ENCODE results near the gene KIRREL3.
"Not testable (repeated sequence)": the region's sequence is repeated elsewhere in the genome, so short reads cannot be mapped to it uniquely, and the experiment has no call there.

The KIRREL3 gene

DNA sequence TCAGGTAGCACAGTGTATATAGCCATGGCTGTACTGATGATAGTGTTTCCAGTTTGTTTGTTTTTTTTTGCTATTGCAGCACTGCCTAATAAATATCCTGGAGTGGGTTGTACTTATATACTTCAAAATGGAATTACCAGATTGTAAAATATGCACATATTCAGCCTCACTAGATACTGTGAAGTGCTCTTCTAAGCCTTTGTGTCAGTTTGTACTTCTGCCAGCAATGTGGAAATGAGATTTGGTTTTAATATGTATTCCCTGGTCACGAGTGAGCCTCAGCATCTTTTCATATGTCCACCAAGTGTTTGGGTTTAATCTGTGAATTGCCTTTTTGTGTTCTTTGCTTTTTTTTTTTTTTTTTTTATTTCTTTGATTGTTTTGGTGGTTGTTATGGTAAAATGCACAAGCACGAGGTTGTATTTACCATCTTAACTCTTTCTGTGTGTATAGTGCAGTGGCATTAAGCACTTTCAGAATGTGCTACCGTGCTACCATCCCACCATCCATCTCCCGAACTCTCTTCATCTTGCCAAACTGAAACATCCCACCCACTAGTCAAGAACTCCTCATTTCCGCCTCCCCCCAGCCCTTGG lies 610.2 kb downstream of the KIRREL3 start:
- DNase-seq (ENCODE audit: extremely low read depth, insufficient read length), result no peak
- no peak overlapping the region for H3K4me3 ChIP-seq (replicated peaks; ENCODE audit: low read depth, low read length)
- TF ChIP-seq, protein P1, sequence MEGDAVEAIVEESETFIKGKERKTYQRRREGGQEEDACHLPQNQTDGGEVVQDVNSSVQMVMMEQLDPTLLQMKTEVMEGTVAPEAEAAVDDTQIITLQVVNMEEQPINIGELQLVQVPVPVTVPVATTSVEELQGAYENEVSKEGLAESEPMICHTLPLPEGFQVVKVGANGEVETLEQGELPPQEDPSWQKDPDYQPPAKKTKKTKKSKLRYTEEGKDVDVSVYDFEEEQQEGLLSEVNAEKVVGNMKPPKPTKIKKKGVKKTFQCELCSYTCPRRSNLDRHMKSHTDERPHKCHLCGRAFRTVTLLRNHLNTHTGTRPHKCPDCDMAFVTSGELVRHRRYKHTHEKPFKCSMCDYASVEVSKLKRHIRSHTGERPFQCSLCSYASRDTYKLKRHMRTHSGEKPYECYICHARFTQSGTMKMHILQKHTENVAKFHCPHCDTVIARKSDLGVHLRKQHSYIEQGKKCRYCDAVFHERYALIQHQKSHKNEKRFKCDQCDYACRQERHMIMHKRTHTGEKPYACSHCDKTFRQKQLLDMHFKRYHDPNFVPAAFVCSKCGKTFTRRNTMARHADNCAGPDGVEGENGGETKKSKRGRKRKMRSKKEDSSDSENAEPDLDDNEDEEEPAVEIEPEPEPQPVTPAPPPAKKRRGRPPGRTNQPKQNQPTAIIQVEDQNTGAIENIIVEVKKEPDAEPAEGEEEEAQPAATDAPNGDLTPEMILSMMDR (IDR thresholded peaks at IDR 0.05; ENCODE audit: insufficient read depth, low read length, poor library complexity, severe bottlenecking), result no peak
- no peaks in the 10 kb centered on the region for H3K27me3 ChIP-seq (replicated peaks; ENCODE audit: control insufficient read depth, insufficient read depth, low read length)
- no peaks in the 10 kb centered on the region for H3K36me3 ChIP-seq (ENCODE audit: control insufficient read depth, insufficient read depth, low read length)

DNA sequence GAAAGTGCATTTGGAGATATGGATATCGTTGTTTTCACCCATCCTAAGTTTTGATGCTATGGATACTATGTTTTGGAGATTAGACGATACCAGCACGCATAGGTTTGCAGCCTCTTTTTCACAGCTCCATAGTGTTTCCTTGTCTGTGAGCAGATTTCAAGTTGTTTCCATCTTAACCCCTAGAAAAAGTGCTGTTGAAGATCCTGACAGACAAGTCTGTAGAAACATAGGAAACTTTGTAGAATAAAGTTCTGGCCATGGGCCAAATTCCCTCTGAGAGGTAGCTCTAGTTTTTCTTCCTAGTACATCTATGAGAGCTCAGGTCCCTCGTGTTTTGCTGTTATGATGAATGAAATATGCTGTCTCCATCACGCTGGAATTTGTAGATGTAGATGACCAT lies 612.7 kb downstream of the KIRREL3 start:
- H3K27me3 ChIP-seq (replicated peaks; ENCODE audit: control insufficient read depth, insufficient read depth, low read length), result no peaks in the 10 kb centered on the region
- TF ChIP-seq, protein P1 (IDR thresholded peaks at IDR 0.05; ENCODE audit: insufficient read depth, low read length, poor library complexity, severe bottlenecking), result no peak
- DNase-seq (ENCODE audit: extremely low read depth, insufficient read length), result no peak
- H3K4me3 ChIP-seq (replicated peaks; ENCODE audit: low read depth, low read length), result no peak overlapping the region
- H3K36me3 ChIP-seq (ENCODE audit: control insufficient read depth, insufficient read depth, low read length), result no peaks in the 10 kb centered on the region

DNA sequence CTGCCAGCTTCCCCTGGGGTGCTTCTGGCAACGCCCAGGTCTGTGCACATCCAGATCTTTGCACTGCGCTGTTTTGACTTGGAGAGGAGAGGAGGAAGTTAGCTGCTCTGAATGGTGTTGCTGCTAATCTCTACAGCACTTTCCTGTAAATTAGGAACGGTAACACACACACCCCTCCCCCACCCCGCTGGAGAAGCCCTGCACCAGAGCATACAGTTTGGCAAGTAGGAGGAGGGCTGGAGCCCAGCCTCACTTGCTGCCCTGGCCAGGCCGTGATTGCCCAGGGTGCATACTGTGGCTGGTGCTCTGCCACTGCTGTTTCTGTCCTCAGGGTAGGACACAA lies 613.9 kb downstream of the KIRREL3 start:
- not testable (repeated sequence) for H3K4me3 ChIP-seq (replicated peaks; ENCODE audit: low read depth, low read length); H3K27me3 ChIP-seq (replicated peaks; ENCODE audit: control insufficient read depth, insufficient read depth, low read length); H3K36me3 ChIP-seq (ENCODE audit: control insufficient read depth, insufficient read depth, low read length); DNase-seq (ENCODE audit: extremely low read depth, insufficient read length)

DNA sequence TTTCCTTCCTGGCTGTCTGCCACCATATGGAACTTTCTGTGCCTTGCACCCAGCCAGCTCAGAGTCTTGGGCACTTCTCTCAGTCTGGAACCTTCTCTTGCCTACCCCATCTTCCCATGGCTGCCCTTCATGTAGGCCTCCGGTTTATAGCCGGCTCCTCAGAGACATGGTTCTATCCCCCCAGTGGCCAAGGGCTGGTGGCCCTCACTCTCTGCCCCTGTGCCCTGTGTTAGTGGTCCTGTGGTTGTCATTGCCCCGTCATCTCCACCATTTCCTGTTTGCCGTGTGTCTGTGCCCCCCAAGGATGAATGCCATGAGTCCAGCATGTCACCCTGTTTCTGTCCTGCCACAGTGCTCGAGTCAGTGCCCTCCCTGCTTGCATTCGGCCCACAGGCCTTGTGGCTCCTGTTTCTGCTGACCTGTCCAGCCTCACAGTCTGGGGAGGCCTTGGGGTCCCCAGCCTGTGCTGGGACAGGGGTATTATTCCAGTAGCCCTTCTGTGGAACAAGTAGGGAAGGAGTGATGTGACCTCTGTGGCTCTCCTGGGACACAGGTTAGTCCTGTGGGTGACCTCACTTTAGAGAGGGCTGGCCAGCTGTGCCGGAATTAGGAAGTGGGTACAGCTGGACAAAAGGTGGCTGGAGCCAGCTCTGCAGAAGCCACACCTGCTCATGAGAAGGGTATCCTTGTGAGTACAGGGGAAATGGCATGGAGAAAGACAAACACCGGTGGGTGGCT lies 614.4 kb downstream of the KIRREL3 start:
- TF ChIP-seq, protein P1 (IDR thresholded peaks at IDR 0.05; ENCODE audit: insufficient read depth, low read length, poor library complexity, severe bottlenecking), result no peak
- no peak overlapping the region for H3K4me3 ChIP-seq (replicated peaks; ENCODE audit: low read depth, low read length)
- no peaks in the 10 kb centered on the region for H3K36me3 ChIP-seq (ENCODE audit: control insufficient read depth, insufficient read depth, low read length)
- no peaks in the 10 kb centered on the region for H3K27me3 ChIP-seq (replicated peaks; ENCODE audit: control insufficient read depth, insufficient read depth, low read length)
- DNase-seq (ENCODE audit: extremely low read depth, insufficient read length), result no peak

DNA sequence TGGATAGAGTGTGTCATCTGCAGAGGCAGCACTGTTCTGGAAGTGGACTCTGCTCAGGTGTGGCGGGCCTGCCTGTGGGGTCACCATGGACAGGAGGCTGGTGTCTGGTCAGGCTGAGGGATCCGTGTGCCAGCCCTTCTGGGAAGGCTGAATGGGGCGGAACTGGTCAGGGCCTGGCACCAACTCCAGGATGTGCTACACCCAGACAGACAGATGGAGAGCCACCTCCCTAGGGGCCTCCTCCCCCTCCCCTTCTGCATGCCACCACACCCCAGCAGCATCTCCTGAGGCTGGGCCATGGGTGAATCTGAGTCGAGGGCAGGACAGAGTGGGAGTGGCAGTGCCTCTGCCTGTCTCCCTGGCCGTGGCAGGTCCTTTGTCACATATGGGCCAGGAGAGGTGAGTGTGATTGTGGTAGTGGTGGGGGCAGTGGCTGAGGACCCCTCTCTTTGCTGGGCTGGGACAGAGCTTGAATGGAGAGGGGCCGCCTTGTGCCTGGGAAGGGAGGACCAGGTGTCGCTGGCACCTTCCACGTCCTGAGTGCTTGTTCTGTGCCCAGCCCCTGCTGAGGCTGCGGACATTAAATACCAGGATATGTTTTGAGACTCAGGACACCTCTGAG lies 616.0 kb downstream of the KIRREL3 start:
- DNase-seq (ENCODE audit: extremely low read depth, insufficient read length), result no peak
- Histone ChIP-seq H3K27me3 (replicated peaks; ENCODE audit: control insufficient read depth, insufficient read depth, low read length) (no peaks in the 10 kb centered on the region), H3K36me3 (ENCODE audit: control insufficient read depth, insufficient read depth, low read length) (no peaks in the 10 kb centered on the region), H3K4me3 (replicated peaks; ENCODE audit: low read depth, low read length) (no peak overlapping the region)
- TF ChIP-seq, protein P1 (IDR thresholded peaks at IDR 0.05; ENCODE audit: insufficient read depth, low read length, poor library complexity, severe bottlenecking), result no peak
